Retinal pigment epithelial cell (primary cell): ENCODE data around the gene PRKN.

Experiments
- DNase-seq: peaks from one replicate; pipeline ENCODE4 v3.0.0-alpha.2; 2010; ENCODE audit warnings: low read depth
- H3K4me3 ChIP-seq: 2 replicates; pipeline ENCODE4 v1.5.1; 2011; ENCODE audit warnings: mild to moderate bottlenecking, low read length, control low read depth, moderate library complexity
- CTCF ChIP-seq: conservative IDR thresholded peaks from 2 replicates; pipeline ENCODE4 v1.5.1; 2011; ENCODE audit warnings: low read depth, low read length, control low read depth, inconsistent platforms

PRKN gene

GRCh38 chr6:162211777-162212176 is 515.8 kb downstream of the PRKN start:
- TF ChIP-seq CTCF = no peak
- DNase-seq = no peak
- H3K4me3 ChIP-seq = no peak overlapping the region

GRCh38 chr6:162211022-162211421 is 516.5 kb downstream of the PRKN start:
- DNase-seq = no peak
- no peak for TF ChIP-seq CTCF
- no peak overlapping the region for H3K4me3 ChIP-seq

- H3K4me3 ChIP-seq = no peak overlapping the region
- TF ChIP-seq CTCF = no peak
- DNase-seq = no peak
Observed at GRCh38 chr6:162203287-162203686, 524.3 kb downstream of the PRKN start.

- no peak overlapping the region for H3K4me3 ChIP-seq
- DNase-seq = no peak
- TF ChIP-seq CTCF = no peak
Observed at GRCh38 chr6:162200945-162201690, 526.4 kb downstream of the PRKN start.

- DNase-seq = no peak
- no peak for TF ChIP-seq CTCF
- no peak overlapping the region for H3K4me3 ChIP-seq
Observed at GRCh38 chr6:162200041-162200440, 527.5 kb downstream of the PRKN start.

- no peak for DNase-seq
- H3K4me3 ChIP-seq = no peak overlapping the region
- TF ChIP-seq CTCF = peak; percentile 25
Observed at GRCh38 chr6:162198925-162199324, 528.6 kb downstream of the PRKN start.

GRCh38 chr6:162198076-162198475 is 529.5 kb downstream of the PRKN start:
- no peak for TF ChIP-seq CTCF
- no peak for DNase-seq
- no peak overlapping the region for H3K4me3 ChIP-seq
